Adrenal gland (tissue), 12 donors: ENCODE measurements around the gene C1orf50. TPM values are rescaled to one million over a fixed set of nuclear protein-coding genes. Genes with fewer than 3 reads are reported as not detected.

Experiments
- DNase-seq, 7 donors: peaks; one replicate each; pipeline ENCODE4 v3.0.0-alpha.2; 2019 to 2020
- H3K27ac ChIP-seq, 5 donors: fragments of 200-600 bp; sonication (generic) in 4 of 5; 1 replicate in 3 of 5; 2 replicates in 2 of 5; pipeline versions ENCODE4 v1.5.1 to v1.8.0; 2016 to 2020; ENCODE audit warnings: mild to moderate bottlenecking in 1 of 5
- H3K27me3 ChIP-seq: fragments of 200-600 bp; 2 replicates; pipeline ENCODE4 v1.8.0; 2021
- H3K36me3 ChIP-seq, 2 donors: fragments of 200-600 bp; replicated peaks in 1 of 2; 1 replicate in 1 of 2; 2 replicates in 1 of 2; pipeline versions ENCODE4 v1.5.1 to v1.8.0; 2018 to 2022
- H3K4me1 ChIP-seq, 2 donors: fragments of 200-600 bp; replicated peaks in 1 of 2; 1 replicate in 1 of 2; 2 replicates in 1 of 2; pipeline versions ENCODE4 v1.5.1 to v1.8.0; 2018 to 2021
- H3K4me3 ChIP-seq, 4 donors: fragments of 200-600 bp; sonication (generic) in 3 of 4; one replicate each; pipeline ENCODE4 v1.5.1; 2016 to 2018
- H3K9me3 ChIP-seq, 3 donors: fragments of 200-600 bp; sonication (generic) in 1 of 3; replicated peaks in 1 of 3; 1 replicate in 2 of 3; 2 replicates in 1 of 3; pipeline versions ENCODE4 v1.5.1 to v1.8.0; 2016 to 2021
- CTCF ChIP-seq, 6 experiments: fragments of 450-650 bp in 4 of 6; fragments of 200-600 bp in 2 of 6; sonication (generic) in 1 of 6; IDR thresholded peaks; 1 replicate in 5 of 6; 2 replicates in 1 of 6; pipeline versions ENCODE4 v1.5.1 to v1.8.0; 2016 to 2021; ENCODE audit warnings: antibody characterized with exemption in 6 of 6, mild to moderate bottlenecking in 2 of 6, moderate library complexity in 1 of 6
- POLR2A ChIP-seq, 2 donors: fragments of 450-650 bp; IDR thresholded peaks; one replicate each; pipeline ENCODE4 v1.6.1; 2017; ENCODE audit warnings: antibody characterized with exemption in 2 of 2, mild to moderate bottlenecking in 2 of 2, moderate library complexity in 1 of 2
- WGBS, 4 donors: extraction: QIAGEN DNeasy Blood & Tissue Kit in 2 of 4; methylation state at CpG; one replicate each; pipeline versions ENCODE4 v1.1.5 to v1.1.7; 2013 to 2017; 5-methylcytosine and 5-hydroxymethylcytosine counted together
- intact Hi-C, 2 donors: fragments of 100-400 bp; cut with DNase I; formaldehyde crosslinking; loops; one replicate each; pipeline versions ENCODE4 v1.14.1 to v1.15.0; 2022 to 2023
- polyA plus RNA-seq, 3 donors: library from polyadenylated mRNA; stranded (reverse); fragments of 200-250 nt in 2 of 3; fragments of 350-450 nt in 1 of 3; fragmentation: Illumina TruSeq in 1 of 3; extraction: RNeasy Lipid Tissue Mini Kit (QIAGEN cat#74804) in 1 of 3; gene quantifications; one replicate each; pipeline ENCODE4 v1.2.3, GENCODE V29; 2013 to 2014
- total RNA-seq, 9 donors: library from RNA; depleted of rRNA in 4 of 9; stranded (reverse); fragments of >200 nt in 4 of 9; fragments of 120-200 nt in 1 of 9; fragmentation: NEBNext Ultra II Directional in 1 of 9; extraction: Animal tissue kit (Norgen Biotek cat#: 25700) in 1 of 9; gene quantifications; one replicate each; pipeline versions ENCODE4 v1.1.0 to v1.2.4, GENCODE V29; 2013 to 2023
- donor health status: healthy with polysubstance abuse.
- donor health status: Bipolar disorder and iron deficiency.
- donor health status: DM: yes; HTN: yes; CAD: no.
- donor health status: DM: no; HTN: no; CAD: no.
- donor health status: DM: no; HTN: no; CAD: no.
- donor health status: DM: yes; HTN: yes; CAD: no.

Gene C1orf50
- total and polyA plus RNA-seq, 12 donors, result 2.2 to 13.5 (median 7.4) TPM

- H3K4me3 ChIP-seq, result no peak overlapping the region
- TF ChIP-seq CTCF (IDR thresholded peaks at IDR 0.05) (no peak), POLR2A (IDR thresholded peaks at IDR 0.05) (no peak)
- 89 to 100% (median 96%) methylated on average over 2 of the region's 2 CpGs for WGBS, 4 donors
- no peak overlapping the region for H3K27ac ChIP-seq
- H3K36me3 ChIP-seq, result no peaks in the 10 kb centered on the region
- H3K27me3 ChIP-seq, result no peaks in the 10 kb centered on the region
- no peak for DNase-seq
- intact Hi-C loops, result no loop called here
- H3K4me1 ChIP-seq, result peaks cover 14 to 25% of the 10 kb centered on the region in 2 donors
- H3K9me3 ChIP-seq, result no peaks in the 10 kb centered on the region
Measured at GRCh38 chr1:42821690-42822089, 54.6 kb downstream of the C1orf50 start.

GRCh38 chr1:42822800-42823392 is 55.8 kb downstream of the C1orf50 start:
- peaks cover 14 to 21% of the 10 kb centered on the region in 2 donors for H3K4me1 ChIP-seq
- intact Hi-C loops, result no loop called here
- H3K36me3 ChIP-seq, result no peaks in the 10 kb centered on the region
- H3K4me3 ChIP-seq, result no peak overlapping the region
- no peak for DNase-seq
- H3K27me3 ChIP-seq, result no peaks in the 10 kb centered on the region
- H3K9me3 ChIP-seq, result no peaks in the 10 kb centered on the region
- 26 to 40% (median 31%) methylated on average over 2 of the region's 2 CpGs for WGBS, 4 donors
- no peak for TF ChIP-seq POLR2A (IDR thresholded peaks at IDR 0.05)
- TF ChIP-seq CTCF (IDR thresholded peaks at IDR 0.05), result no peak
- peak overlapping the region in 1 of 5 donors; percentile 2 for H3K27ac ChIP-seq

- intact Hi-C loops, result no loop called here
- no peak overlapping the region for H3K4me3 ChIP-seq
- DNase-seq, result no peak
- H3K9me3 ChIP-seq, result no peaks in the 10 kb centered on the region
- H3K27me3 ChIP-seq, result no peaks in the 10 kb centered on the region
- H3K4me1 ChIP-seq, result peaks cover 14 to 17% of the 10 kb centered on the region in 2 donors
- 95 to 98% (median 96%) methylated on average over 4 of the region's 4 CpGs for WGBS, 4 donors
- no peaks in the 10 kb centered on the region for H3K36me3 ChIP-seq
- TF ChIP-seq CTCF (IDR thresholded peaks at IDR 0.05), result no peak
- no peak for TF ChIP-seq POLR2A (IDR thresholded peaks at IDR 0.05)
- no peak overlapping the region for H3K27ac ChIP-seq
Measured at GRCh38 chr1:42824481-42825035, 57.5 kb downstream of the C1orf50 start.

- WGBS, 4 donors, result 81 to 87% (median 83%) methylated on average over 10 of the region's 10 CpGs
Measured at GRCh38 chr1:42825036-42825851, 58.2 kb downstream of the C1orf50 start.

More at GRCh38 chr1:42825036-42825851, 58.2 kb downstream of the C1orf50 start:
- Histone ChIP-seq H3K4me3 (no peak overlapping the region), H3K9me3 (no peaks in the 10 kb centered on the region), H3K27me3 (no peaks in the 10 kb centered on the region), H3K36me3 (no peaks in the 10 kb centered on the region), H3K4me1 (peaks cover 14 to 17% of the 10 kb centered on the region in 2 donors), H3K27ac (no peak overlapping the region)
- no peak for DNase-seq
- intact Hi-C loops, result no loop called here
- no peak for TF ChIP-seq CTCF (IDR thresholded peaks at IDR 0.05)
- no peak for TF ChIP-seq POLR2A (IDR thresholded peaks at IDR 0.05)
